DOHH2 (cell line): ENCODE results near the gene CALML3.

Experiments used
- H3F3A ChIP-seq: fragments of 200-600 bp; sonication (generic), shearing (Covaris generic); 2 replicates; pipeline ENCODE4 v1.6.0; 2016; ENCODE audit warnings: antibody characterized with exemption, mild to moderate bottlenecking; ENCODE audit not compliant: control insufficient read depth, insufficient read depth
- H3K27ac ChIP-seq: fragments of 200-600 bp; sonication (generic); 2 replicates; pipeline ENCODE4 v1.5.1; 2014; ENCODE audit warnings: low read depth, mild to moderate bottlenecking, low read length, moderate library complexity
- H3K27me3 ChIP-seq: fragments of 200-600 bp; sonication (generic); 2 replicates; pipeline ENCODE4 v1.6.1; 2014; ENCODE audit warnings: mild to moderate bottlenecking, low read length, mixed read lengths; ENCODE audit not compliant: control insufficient read depth
- H3K36me3 ChIP-seq: fragments of 200-600 bp; sonication (generic); 2 replicates; pipeline ENCODE4 v1.6.1; 2014; ENCODE audit warnings: mild to moderate bottlenecking, low read length, moderate library complexity, mixed read lengths; ENCODE audit not compliant: control insufficient read depth
- H3K4me1 ChIP-seq: fragments of 200-600 bp; sonication (generic); 2 replicates; pipeline ENCODE4 v1.6.1; 2014; ENCODE audit warnings: mild to moderate bottlenecking, low read length, mixed read lengths; ENCODE audit not compliant: control insufficient read depth
- H3K4me2 ChIP-seq: fragments of 200-600 bp; sonication (generic); 2 replicates; pipeline ENCODE4 v1.6.0; 2014; ENCODE audit warnings: mild to moderate bottlenecking, low read length, moderate library complexity
- H3K4me3 ChIP-seq: fragments of 200-600 bp; sonication (generic); 2 replicates; pipeline ENCODE4 v1.5.1; 2014; ENCODE audit warnings: mild to moderate bottlenecking, low read length, mixed read lengths
- H3K79me2 ChIP-seq: fragments of 200-600 bp; sonication (generic); 2 replicates; pipeline ENCODE4 v1.6.1; 2014; ENCODE audit warnings: mild to moderate bottlenecking, low read length, mixed read lengths; ENCODE audit not compliant: control insufficient read depth
- H3K9me2 ChIP-seq: fragments of 200-600 bp; sonication (generic); replicated peaks from 2 replicates; pipeline ENCODE4 v1.6.1; 2014; ENCODE audit warnings: mild to moderate bottlenecking, low read length, mixed read lengths; ENCODE audit not compliant: control insufficient read depth
- H3K9me3 ChIP-seq: fragments of 200-600 bp; sonication (generic); 2 replicates; pipeline ENCODE4 v1.6.1; 2014; ENCODE audit warnings: antibody characterized with exemption, low read length, mixed read lengths; ENCODE audit not compliant: control insufficient read depth, insufficient read depth
- H4K20me1 ChIP-seq: fragments of 200-600 bp; sonication (generic); 2 replicates; pipeline ENCODE4 v1.6.0; 2014; ENCODE audit warnings: low read depth, mild to moderate bottlenecking, antibody characterized with exemption, low read length, moderate library complexity; ENCODE audit not compliant: control insufficient read depth, insufficient read depth
- EZH2phosphoT487 ChIP-seq: fragments of 200-600 bp; sonication (generic); IDR thresholded peaks from 2 replicates; pipeline ENCODE4 v1.6.1; 2017; ENCODE audit warnings: borderline replicate concordance, mild to moderate bottlenecking, antibody characterized with exemption, low read length, moderate library complexity, mixed read lengths
- TF ChIP-seq, protein P1 (sequence below): fragments of 200-600 bp; sonication (generic); IDR thresholded peaks from one replicate; pipeline ENCODE4 v1.5.1; 2014; ENCODE audit warnings: antibody characterized with exemption, mild to moderate bottlenecking, low read depth, low read length; ENCODE audit not compliant: poor library complexity, severe bottlenecking

The CALML3 gene

DNA sequence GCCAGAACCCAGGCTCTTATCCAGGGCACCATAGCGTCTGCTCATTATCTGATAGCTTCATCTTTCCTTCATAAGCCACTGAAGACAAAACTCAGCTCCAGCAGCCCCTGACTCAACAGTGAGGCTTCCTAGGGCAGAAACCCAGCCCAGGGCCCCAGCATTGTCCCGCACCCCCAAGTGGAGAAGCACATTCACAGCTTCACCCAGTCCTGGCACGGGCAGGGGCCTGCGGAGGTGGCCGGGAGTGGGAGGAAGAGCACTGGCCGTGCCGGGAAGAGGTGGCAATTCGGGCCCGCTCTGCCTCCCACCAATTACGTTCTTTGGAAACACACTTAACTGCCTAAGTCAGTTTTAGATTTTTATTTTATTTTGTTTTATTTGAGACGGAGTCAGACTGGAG lies 15.1 kb upstream of the CALML3 start:
- Histone ChIP-seq H3K27me3 (no peaks in the 10 kb centered on the region; the same call in 1 of the 2 replicates), H3F3A (no peaks in the 10 kb centered on the region), H4K20me1 (no peaks in the 10 kb centered on the region), H3K79me2 (no peaks in the 10 kb centered on the region), H3K4me3 (no peak overlapping the region), H3K9me2 (no peaks in the 10 kb centered on the region), H3K36me3 (no peaks in the 10 kb centered on the region), H3K4me1 (no peaks in the 10 kb centered on the region), H3K27ac (no peak overlapping the region), H3K4me2 (no peak overlapping the region), H3K9me3 (no peaks in the 10 kb centered on the region)
- TF ChIP-seq, protein P1, sequence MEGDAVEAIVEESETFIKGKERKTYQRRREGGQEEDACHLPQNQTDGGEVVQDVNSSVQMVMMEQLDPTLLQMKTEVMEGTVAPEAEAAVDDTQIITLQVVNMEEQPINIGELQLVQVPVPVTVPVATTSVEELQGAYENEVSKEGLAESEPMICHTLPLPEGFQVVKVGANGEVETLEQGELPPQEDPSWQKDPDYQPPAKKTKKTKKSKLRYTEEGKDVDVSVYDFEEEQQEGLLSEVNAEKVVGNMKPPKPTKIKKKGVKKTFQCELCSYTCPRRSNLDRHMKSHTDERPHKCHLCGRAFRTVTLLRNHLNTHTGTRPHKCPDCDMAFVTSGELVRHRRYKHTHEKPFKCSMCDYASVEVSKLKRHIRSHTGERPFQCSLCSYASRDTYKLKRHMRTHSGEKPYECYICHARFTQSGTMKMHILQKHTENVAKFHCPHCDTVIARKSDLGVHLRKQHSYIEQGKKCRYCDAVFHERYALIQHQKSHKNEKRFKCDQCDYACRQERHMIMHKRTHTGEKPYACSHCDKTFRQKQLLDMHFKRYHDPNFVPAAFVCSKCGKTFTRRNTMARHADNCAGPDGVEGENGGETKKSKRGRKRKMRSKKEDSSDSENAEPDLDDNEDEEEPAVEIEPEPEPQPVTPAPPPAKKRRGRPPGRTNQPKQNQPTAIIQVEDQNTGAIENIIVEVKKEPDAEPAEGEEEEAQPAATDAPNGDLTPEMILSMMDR: no peak
- TF ChIP-seq EZH2phosphoT487: no peak

GRCh38 chr10:5510281-5511072 lies 14.3 kb upstream of the CALML3 start:
- H3K36me3 ChIP-seq: no peaks in the 10 kb centered on the region
- no peak overlapping the region for H3K4me3 ChIP-seq
- H3K4me2 ChIP-seq: no peak overlapping the region
- H3K27me3 ChIP-seq: no peaks in the 10 kb centered on the region; the same call in 1 of the 2 replicates
- H3K9me2 ChIP-seq: no peaks in the 10 kb centered on the region
- H3K27ac ChIP-seq: no peak overlapping the region
- no peaks in the 10 kb centered on the region for H3F3A ChIP-seq
- no peaks in the 10 kb centered on the region for H4K20me1 ChIP-seq
- H3K9me3 ChIP-seq: no peaks in the 10 kb centered on the region
- TF ChIP-seq, protein P1: no peak
- TF ChIP-seq EZH2phosphoT487: no peak
- H3K4me1 ChIP-seq: no peaks in the 10 kb centered on the region
- no peaks in the 10 kb centered on the region for H3K79me2 ChIP-seq

DNA sequence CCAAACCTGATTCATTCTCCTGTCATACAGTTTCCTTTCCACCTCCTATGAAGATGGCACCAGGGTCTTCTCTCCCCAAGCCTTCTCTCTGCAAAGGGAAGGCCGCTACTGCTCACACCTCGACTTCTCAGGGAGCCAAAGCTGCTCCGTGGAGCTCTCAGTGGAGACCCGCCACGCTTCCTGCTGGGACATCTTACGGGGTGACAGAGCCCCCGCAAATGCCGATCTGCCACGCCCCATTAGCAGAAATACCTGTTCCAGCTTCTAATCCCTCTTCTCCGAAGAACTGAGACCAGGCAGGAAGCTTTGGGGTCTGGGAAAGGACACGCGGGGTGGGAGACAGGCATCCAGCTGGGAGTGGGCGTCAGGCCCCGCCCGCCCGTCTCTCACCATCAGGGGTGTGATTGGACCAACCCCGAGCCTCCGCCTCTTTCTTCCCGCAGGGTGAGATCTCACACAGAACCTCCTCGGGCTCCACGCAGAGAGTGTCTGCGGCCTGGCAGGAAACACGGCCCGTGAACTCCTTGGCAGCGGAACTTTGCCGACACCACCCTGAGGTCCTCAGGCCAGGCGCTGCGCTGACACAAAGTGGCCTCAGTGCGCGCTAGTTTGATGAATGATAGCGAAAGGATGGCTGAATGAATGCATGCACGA lies 13.4 kb upstream of the CALML3 start:
- H3K4me1 ChIP-seq: no peaks in the 10 kb centered on the region
- H3K9me2 ChIP-seq: no peaks in the 10 kb centered on the region
- no peaks in the 10 kb centered on the region for H3K9me3 ChIP-seq
- no peaks in the 10 kb centered on the region for H3F3A ChIP-seq
- H3K4me3 ChIP-seq: no peak overlapping the region
- no peaks in the 10 kb centered on the region for H3K79me2 ChIP-seq
- H3K27me3 ChIP-seq: peaks cover 3% of the 10 kb centered on the region; the same call in 1 of the 2 replicates
- no peak overlapping the region for H3K4me2 ChIP-seq
- H4K20me1 ChIP-seq: no peaks in the 10 kb centered on the region
- H3K27ac ChIP-seq: no peak overlapping the region
- TF ChIP-seq EZH2phosphoT487: no peak
- TF ChIP-seq, protein P1: no peak
- no peaks in the 10 kb centered on the region for H3K36me3 ChIP-seq
